SW480 (cell line): ENCODE measurements around the gene TAL1.
"Not testable (repeated sequence)": the region's sequence is repeated elsewhere in the genome, so short reads cannot be mapped to it uniquely, and the experiment has no call there.

Experiments
- DNase-seq: peaks from one replicate; pipeline ENCODE4 v3.0.0-alpha.2; 2016; ENCODE audit warnings: low spot score

TAL1 gene

DNA sequence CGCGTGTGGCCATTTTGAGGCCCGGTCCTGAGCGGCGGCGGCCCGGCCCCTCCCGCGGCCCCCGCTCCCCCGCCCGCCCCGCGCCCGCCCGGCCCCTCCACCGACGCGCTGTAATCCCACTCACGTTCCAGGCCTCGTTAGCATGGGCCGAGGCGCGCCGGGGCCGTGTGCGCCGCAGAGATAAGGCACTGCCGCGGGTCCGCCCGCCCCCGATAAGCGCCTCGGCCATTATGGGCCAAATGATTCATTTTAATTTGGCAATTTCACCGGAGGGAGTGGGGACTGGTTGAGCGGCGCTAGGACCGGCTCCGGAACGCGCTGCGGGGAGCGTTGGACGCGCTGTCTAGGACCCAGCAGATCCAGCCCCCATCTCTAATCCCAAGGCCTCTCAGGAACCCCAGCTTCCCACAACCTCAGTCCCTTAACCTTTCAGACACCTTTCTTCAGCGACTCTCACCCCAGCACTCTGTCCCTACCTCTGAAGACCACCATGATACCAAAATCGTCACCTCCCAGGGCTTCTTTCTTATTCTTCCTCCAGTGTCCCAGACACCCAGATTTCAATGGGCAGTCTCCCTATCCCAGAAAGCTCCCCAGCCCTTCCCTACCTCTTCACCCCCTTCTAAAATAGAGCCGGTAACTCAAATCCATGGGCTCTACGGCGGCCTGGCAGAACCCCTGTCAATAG is at the start of gene TAL1:
Gene TAL1 (minus strand): TSS at position 39 of the 688 bp plus-strand sequence. CDS start 6,337 bp downstream, outside the sequence.
- DNase-seq: no peak

DNA sequence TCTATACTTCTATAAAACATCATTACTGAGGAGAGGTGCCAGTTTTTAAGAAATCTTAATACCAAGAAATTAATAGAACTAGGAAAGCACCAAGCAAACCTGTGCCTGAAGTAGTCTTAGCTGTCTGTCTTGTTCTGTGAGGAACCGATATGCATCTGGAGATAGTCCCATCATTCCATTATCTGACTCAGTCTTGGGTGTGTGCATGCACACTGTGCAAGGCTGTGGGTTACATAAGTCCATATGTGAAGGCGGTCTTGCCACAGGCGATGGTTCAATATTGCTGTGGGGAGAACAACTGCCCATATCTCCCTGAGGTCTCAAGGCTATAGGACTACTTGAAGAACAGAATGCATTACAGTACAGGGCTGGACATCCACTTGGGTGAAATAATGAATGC is 48.1 kb upstream of the TAL1 start:
- DNase-seq: no peak

DNA sequence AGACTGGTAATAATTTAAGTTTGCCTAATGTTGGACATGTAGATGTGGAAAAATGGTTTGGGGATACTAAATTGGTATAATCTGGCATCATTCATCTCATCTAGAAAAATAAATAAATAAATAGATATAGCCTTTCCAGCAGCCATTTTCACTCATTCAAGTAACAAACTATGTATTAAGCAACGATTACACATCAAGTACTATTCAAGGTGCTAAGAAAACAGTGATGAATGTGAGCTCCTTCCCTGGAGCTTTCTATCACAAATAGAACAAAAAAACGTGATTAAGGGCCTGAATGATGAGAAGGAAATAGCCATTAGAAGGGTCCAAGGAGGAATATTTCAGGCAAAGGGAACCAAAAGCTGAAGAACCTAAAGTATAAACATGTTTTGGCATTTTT is 44.8 kb upstream of the TAL1 start:
- DNase-seq: no peak

DNA sequence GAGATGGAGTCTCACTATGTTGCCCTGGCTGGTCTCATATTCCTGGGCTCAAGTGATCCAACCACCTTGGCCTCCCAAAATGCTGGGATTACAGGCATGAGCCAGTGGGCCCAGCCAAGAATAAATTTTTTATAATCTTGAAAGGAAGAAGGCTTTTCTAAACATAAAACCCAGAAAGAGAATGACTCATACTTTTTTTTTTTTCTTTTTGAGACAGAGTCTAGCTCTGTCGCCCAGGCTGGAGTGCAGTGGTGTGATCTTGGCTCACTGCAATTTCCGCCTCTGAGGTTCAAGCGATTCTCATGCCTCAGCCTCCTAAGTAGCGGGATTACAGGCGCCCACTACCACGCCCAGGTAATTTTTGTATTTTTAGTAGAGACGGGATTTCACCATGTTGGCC is 43.8 kb upstream of the TAL1 start:
- not testable (repeated sequence) for DNase-seq

DNA sequence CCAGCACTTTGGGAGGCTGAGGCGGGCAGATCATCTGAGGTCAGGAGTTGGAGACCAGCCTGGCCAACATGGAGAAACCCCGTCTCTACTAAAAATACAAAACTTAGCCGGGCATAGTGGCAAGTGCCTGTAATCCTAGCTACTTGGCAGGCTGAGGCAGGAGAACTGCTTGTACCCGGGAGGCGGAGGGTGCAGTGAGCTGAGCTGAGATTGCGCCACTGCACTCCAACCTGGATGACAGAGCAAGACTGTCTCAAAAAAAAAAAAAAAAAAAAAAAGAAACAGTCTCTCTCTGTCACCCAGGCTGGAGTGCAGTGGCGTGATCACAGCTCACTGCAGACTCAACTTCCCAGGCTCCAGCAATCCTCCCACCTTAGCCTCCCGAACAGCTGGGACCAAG is 33.5 kb upstream of the TAL1 start:
- not testable (repeated sequence) for DNase-seq

DNA sequence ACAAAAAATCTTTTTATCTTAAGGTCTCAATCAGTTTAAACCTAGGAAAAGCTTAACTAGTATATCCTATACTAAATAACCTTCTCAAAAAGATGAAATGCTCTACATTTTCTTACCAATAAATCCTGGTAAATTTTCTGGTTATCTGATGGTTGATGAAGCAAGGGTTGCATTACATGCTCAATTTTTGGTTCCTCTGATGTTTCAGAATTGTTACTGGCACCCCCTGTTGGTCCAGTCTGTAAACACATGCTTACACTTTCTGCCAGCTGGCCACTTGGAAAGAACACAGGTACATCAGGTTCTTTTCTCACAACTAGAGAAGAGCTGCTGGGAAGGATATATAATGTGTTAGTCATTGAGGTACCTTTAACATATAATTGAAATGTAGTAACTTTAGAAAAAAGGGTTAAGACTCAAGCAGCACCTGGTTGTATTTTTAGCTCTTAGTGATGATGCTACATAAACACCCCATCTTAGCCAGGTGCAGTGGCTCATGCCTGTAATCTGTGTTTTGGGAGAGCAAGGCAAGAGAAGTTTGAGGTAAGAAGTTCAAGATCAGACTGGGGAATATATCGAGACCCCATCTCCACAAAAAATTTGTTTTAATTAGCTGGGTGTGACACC is 30.9 kb upstream of the TAL1 start:
- peak; percentile 15 for DNase-seq

DNA sequence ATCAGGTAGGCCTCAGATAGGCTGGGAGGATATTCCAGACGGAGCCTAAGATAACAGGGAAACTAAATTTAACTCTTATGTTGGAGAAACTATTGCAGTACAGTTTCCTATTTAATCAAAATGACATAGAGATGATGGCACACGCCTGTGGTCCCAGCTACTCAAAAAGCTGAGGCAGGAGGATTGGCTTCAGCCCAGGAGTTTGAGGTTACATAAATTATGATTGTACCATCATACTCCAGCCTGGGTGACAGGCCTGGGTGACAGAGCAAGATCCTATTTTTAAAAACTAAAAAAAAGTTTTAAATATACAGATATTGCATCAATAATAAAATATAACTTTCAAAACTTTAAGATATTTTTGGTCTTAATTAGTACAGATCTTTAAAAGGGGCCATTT is 25.2 kb upstream of the TAL1 start:
- DNase-seq: no peak

DNA sequence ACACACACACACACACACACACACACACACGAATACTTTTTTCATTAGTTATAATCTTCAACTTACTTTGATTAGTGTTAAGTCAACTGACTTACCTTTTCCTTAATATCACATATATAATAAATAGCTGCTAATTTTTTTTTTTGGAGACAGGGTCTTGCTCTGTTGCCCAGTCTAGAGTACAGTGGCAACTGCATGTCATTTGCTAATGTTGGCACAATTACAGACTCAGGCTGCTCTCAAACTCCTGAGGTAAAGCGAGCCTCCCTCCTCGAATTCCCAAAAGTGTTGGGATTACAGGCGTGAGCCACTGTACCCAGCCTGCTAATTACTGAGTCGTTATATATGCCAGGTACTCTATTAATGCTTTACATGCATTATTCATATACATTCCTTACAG is 20.8 kb upstream of the TAL1 start:
- DNase-seq: no peak

DNA sequence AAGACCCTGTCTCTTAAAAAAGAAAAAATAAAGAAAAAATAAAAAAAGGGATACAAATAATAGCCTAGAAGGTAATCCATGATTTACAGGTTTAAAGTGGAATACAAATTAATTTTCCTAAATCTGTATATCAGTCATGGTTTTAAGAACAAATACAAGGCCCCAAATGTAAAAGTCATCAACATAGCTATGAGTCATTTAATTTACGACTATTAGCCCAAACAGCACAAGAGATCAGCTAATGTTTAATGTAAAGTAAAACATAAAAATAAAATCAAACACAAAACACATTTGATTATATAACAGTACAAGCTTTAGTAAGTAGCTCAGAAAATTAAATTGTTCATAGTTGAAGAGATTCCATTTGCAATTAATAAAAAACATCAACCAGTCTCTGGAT is 20.3 kb upstream of the TAL1 start:
- DNase-seq: no peak

DNA sequence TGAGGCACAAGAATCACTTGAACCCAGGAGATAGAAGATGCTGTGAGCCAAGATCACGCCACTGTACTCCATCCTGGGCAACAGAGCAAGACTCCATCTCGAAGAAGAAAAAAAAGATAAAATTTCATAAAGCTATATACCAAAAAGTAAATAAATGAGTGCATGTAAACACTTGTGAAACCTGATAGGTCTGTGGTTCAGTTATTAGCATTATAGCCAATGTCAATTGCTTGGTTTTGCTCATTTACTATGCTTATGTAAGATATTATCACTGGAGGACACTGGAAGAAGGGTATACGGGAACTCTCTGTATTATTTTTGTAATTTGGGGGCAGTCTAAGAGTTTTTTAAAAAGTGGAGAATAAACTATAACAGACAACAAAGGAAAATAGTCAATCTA is 17.7 kb upstream of the TAL1 start:
- DNase-seq: no peak

DNA sequence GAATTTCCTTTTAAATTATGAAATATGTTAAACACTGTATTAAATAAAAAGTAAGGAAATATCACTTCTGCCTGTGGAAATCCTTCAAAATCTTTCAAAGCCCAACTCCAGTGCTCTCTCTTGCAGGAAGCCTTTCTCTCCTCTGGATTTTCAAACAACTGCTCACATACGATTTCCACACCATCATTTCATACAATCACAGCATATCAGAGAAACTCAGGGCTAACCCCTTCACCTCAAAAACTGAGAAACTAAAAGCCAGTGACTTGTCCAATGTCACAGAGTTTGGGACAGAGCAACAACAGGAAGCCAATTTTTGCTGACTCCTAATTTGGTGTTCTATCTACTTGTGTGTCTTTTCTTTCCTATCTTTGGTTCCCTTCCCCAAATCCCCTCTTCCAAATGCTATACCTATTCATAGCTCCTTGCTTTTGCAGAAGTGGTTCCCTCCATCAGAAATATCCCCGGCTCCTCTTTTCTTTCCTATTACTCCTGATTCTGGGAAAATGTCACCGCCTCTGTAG is 12.4 kb upstream of the TAL1 start:
- DNase-seq: no peak

DNA sequence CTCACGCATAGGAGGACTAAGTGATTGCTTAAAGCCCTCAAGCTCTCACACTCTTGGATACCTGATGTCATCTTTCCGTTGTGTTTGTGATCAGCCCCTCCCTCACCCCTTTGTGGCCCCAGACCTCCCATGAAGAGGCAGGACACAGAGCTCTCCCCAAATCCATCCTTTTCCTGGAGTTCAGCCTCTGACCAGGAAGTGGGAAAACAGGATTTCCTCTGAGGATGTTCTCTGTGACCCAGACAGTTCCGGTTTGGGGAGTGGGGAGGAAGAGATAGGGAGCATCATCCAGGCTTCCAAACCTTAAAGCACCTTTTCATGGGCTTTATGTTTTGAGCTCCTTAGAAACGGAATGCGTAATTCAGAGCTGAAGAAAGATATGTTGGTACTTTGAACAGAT is 11.9 kb upstream of the TAL1 start:
- DNase-seq: no peak

DNA sequence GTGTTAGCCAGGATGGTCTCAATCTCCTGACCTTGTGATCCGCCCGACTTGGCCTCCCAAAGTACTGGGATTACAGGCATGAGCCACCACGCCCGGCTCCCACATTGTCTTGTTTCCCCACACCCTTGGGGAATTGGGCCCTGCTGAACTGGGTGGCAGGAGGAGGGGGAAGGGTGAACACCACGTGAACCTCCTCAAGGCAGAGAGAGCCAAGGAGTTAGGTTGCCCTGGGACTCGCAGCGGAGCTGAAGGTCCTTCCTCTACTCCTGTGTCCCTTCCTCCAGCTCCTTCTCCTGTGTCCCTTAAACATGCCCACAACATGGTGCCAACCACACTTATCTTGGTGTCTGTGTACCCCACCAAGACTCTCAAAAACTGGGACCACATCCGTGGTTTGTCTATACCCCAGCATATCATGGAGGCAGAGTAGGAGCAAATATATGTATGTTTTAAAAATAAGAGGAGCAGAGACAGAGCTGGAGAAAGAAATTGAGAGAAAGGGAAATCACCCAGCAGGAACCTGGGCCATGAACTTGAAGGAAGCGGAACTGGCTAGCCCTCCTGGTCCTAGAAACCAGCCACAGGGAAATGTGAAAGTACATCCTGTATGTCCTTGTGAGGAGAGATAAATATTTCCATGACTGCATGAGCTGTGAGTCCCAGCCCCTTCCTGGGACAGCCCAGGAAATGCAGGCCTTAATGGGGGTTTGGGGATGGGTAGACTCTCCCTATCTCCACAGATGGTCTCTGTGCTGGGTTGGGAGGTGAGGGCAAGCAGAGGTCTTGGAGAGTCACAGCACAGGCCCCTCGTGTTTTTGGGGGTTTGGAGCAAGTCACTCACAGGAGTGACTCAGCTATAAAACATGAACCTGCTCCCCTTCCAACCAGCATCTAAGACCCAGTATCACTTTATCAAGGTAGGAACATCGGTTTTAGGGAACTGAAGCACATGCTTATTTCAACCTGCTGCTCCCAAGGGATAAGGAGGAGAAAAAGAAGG is 9.4 kb upstream of the TAL1 start:
- DNase-seq: no peak

DNA sequence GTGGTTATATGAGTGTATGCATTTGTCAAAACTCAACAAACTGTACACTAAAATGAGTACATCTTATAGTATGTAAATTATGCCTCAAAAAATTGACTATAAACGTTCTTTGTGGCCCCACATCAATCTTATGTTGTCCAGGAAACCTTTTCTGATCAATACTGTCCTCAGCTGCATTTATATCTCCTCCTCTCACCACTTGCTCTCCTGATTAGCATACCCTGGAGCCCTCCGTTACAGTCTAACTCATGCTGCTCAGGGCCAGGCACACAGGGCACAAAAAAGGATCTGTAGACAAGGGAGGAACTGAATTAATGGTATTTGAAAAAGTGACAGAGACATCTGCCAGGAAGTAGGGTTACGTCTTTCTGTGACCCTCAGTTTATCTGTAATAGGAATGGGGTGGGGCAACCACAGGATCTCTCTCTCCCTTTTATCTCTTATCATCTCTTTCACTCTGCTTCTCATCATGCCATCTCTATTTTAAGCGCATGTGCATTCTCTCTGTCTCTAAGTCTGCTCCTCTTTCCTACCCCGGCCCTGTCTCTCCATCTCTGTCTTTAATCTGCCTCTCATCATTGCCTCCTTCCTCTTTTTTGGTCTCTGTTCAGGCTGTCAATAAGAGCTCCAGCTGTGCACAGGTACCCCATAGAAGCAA is 7.0 kb upstream of the TAL1 start:
- DNase-seq: no peak

DNA sequence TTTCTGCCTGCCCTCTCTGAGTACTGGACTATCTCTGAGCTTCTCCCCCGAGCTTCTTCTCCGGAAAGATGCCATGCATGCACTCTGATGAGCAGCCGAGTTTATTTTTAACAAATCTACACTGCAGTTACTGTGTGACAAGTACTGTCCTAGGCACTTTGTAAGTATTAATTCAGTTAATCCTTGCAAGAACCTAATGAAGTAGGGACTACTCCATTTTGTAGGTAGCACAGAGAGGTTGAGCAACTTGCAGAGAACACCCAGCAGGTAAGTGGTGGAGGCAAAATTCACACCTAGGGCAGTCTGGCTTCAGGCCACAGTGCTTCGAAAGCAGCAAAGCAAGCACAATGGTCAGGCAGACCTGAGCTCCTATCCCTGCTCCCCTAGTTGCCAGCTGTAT is 3.8 kb upstream of the TAL1 start:
- no peak for DNase-seq

DNA sequence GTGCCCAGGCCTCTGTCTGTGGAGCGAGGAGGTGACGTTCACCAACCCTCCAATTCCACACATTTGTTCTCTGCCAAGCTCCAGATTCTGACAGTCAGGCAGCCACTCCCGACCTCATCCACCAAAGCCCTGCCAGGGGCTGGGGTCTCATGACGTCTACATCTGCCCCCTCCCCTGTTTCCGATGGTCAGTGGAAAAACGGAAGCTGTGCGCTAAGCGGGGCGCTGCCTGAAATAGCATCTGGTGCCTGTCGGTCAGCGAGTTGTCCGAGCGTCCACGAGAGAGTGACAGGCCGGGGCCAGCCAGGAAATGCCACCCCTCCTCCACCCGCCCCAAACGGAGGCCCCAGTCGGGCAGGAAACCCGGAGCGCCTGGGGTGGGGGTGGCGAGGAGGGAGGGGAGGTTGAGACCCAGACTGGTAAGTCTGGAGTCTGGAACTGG is 3.2 kb upstream of the TAL1 start:
- no peak for DNase-seq

DNA sequence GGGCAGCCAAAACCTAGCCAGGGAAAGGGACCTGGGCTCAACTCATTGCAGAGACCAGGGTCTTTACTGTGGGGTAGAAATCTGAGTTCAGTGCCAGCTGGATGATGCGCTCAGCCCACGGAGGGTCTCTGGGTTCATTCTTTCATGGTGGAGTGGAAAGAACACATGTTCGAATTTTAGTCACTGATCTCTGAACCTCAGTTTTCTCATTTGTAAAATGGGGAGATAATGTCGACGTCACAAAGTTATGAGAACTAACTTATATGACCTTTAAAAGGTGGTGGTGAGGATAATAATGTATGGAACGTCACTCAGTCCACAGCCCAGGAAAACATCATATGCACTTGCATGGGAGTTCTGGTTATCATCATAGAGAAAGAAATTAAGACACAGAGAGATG is 1.2 kb upstream of the TAL1 start:
- no peak for DNase-seq

DNA sequence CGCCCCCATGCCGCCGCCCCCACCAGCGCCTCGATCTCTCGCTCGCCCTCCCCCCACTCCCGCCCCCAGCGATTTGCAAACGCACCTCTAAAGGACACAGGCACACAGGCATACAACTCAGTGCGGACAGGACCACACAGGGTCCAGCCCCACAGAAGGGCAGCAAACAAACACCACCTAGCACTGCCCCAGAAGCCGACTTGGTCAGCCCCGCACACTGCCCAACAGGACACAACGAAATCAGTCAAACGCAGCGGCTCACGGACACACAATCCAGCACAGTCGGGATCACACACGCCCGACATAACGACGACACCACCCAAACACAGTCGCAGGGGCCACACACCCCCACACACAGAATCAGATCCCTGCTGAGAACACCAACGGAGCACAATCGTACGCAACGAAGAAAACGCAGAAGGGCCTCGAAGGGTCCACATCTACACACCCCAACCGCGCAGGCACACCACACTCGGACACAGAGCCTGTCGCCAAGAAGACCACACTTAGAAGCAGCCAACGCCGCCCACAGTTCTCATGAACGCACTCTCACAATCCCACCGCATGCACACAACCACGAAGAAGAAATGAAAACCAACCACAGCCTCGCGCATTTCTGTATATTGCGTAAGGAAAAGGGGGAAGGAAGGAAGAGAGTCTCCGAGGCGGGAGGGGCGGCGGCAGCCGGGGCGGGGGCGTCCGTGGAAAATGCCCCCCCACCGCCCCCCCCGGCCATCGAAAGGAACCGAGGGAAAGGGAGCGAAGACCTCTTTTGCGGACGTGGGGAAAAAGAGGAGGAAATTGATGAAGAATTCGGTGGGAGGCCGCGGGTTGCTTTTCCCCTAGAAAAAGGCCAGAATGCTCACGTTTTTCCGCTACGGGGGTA is 481 bp downstream of the TAL1 start:
- DNase-seq: peak; percentile 50

DNA sequence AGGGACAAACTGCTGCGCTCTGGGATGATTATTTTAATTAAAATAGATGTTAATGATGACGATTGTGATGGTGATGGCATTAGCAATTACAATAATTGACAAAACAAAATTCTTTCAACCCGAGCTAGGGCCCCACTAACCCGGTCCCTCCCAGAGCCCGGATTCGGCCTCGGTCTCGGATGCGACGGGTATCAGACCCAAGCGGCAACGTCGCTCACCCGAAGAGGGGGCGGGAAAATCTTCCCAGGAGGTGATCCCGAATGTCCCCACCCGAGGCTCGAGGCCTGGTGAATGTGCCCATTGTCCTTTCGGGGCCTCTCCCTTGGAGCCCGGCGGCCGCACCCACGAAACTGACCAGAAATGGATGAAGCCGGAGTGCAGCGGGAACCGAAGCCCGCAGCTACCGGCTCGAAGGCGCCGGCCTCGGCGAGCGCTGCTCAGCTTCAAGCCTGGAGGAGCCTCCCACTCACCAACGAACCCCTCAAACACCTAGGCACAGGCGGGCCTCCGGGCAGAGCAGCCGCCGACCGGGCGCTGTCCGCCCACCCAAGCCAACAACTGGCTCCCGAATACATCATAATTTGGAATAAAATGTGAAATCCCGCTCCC is 1.2 kb downstream of the TAL1 start:
- DNase-seq: no peak

DNA sequence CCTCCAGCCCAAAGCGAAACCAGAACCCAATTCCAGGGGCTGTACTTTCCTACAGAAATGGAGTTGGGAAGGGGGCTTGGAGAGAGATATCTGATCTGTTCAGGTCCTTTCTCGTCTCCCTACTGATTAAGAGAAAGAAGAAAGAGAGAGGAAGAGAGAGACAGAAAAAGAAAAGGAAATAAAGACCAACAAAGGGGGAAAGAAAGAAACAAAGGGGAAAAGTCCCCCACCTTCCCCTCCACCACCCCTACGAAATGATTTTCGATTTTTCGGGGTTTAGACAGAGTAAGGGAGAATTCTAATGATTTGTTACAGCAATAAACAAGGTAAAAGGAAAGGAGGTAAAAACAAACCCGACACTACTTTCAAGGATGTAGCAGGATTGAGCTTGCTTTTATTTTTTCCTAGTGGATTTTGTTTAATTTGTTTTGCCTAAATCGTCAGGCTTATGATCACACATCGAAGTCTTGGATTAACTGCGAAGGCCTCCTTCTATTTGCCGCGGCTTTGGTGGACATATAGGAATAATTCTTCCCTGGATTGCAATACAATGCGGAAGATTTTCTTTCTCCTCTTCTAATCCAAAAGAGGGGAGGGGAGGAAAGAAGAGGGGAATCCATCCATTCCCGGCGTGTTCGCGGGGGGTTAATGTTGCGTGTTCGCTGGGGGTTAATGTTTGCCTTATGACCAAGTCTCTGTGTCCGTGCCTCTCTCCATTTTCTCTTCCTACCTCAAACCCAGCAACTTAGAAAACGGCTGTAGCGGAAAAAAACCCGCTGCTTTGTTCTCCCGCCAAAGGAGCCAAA is 1.9 kb downstream of the TAL1 start:
- DNase-seq: no peak
